ENCODE data around the gene STYXL1.

Gene STYXL1

DNA sequence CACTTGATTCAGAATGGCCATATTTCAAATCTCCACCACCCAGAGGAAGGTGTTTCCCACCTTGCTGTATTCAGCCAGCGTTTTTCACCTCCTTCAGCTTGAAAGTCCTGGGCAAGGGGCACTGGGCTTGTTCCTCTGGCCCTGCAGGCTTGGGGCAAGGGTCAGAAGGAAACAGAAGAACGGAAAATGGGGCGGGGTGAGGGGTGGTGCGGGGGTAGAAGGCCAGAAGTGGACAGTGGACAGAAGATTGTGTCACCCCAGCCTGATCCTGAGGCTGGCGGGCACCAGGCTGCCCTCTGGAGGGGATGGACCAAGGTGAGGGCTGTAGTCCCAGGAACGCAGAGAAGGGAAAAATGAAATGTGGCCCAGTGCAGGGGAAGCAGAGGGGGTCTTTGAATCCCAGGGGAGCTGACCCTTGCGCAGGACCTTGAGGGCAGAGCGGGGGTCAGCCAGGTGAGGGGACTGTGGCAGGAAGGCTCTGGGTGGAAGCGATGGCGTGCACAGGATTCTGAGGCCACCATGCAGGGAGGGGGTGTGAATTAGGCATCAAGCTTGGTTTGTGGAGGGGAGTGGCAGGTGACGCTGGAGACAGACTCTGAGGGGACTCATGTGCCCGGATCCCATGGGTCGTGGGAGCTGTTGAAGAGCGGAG is 76.4 kb downstream of the STYXL1 start:
- Histone ChIP-seq H2AFZ (ENCODE audit: low read length) (no peak overlapping the region), H3K4me3 (ENCODE audit: low read length, poor library complexity, severe bottlenecking) (no peak overlapping the region), H3K36me3 (ENCODE audit: insufficient read depth, low read length) (peaks cover 6% of the 10 kb centered on the region; the same call in 1 of the 2 replicates), H3F3A (ENCODE audit: low read depth) (no peaks in the 10 kb centered on the region), H3K9ac (ENCODE audit: low read depth, low read length, poor library complexity, severe bottlenecking) (no peak overlapping the region), H4K20me1 (ENCODE audit: insufficient read depth, low read length, poor library complexity, severe bottlenecking) (no peaks in the 10 kb centered on the region), H3K4me2 (ENCODE audit: low read depth, low read length, poor library complexity, severe bottlenecking) (no peak overlapping the region), H3K9me2 (replicated peaks; ENCODE audit: low read depth, low read length) (no peaks in the 10 kb centered on the region), H3K79me2 (ENCODE audit: insufficient read depth, low read length) (no peaks in the 10 kb centered on the region), H3K9me3 (ENCODE audit: insufficient read depth, low read depth, low read length) (no peaks in the 10 kb centered on the region), H3K4me1 (ENCODE audit: insufficient read depth, low read length, poor library complexity, severe bottlenecking) (no peaks in the 10 kb centered on the region), H3K27me3 (ENCODE audit: insufficient read depth, low read length, poor library complexity, severe bottlenecking) (no peaks in the 10 kb centered on the region)
- no peak for TF ChIP-seq EZH2phosphoT487 (IDR thresholded peaks at IDR 0.05; ENCODE audit: borderline replicate concordance)
- no peak for TF ChIP-seq CTCF (conservative IDR thresholded peaks at IDR 0.05; ENCODE audit: low read length)

DNA sequence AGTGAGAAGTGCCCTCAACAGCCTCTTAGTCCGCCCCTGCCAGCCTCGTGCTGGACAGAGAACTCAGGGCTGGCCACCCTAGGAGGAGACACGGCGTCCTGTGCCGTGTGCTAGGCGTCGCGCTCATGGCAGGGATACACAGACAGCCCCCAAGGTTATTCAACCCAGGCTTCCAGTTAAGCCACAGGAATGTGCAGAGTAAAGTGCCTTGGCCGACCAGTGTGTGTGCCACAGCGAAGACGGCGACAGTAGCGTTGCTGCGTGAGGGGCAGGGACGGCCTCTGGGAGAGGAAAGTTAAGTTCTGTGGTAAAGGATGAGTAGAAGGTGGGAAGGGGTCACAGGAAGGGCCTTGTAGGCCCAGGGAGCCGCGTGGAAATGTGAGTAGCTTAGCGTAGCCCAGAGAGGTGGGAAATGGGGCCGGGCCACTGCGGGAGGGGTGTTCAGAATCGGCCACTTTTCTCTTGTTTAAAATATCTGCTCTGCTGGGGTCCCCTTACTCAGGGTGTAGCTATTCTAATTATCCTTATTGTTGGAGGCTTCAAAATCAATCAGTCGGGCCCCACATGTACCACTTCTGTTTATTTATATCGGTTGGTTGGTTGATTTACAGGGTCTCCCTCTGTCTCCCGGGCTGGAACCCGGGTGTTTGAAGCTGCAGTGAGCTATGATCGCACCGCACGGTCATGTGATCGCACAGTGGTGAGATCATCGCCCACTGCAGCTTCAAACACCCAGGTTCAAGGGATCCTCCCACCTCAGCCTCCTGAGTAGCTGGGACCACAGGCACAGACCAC is 77.9 kb downstream of the STYXL1 start:
- H3K4me2 ChIP-seq (ENCODE audit: low read depth, low read length, poor library complexity, severe bottlenecking) = no peak overlapping the region
- H3K9me2 ChIP-seq (replicated peaks; ENCODE audit: low read depth, low read length) = no peaks in the 10 kb centered on the region
- no peaks in the 10 kb centered on the region for H4K20me1 ChIP-seq (ENCODE audit: insufficient read depth, low read length, poor library complexity, severe bottlenecking)
- no peak overlapping the region for H3K9ac ChIP-seq (ENCODE audit: low read depth, low read length, poor library complexity, severe bottlenecking)
- H3K9me3 ChIP-seq (ENCODE audit: insufficient read depth, low read depth, low read length) = no peaks in the 10 kb centered on the region
- H3K4me1 ChIP-seq (ENCODE audit: insufficient read depth, low read length, poor library complexity, severe bottlenecking) = no peaks in the 10 kb centered on the region
- peaks cover 6% of the 10 kb centered on the region; the same call in 1 of the 2 replicates for H3K36me3 ChIP-seq (ENCODE audit: insufficient read depth, low read length)
- H3F3A ChIP-seq (ENCODE audit: low read depth) = no peaks in the 10 kb centered on the region
- no peak overlapping the region for H3K4me3 ChIP-seq (ENCODE audit: low read length, poor library complexity, severe bottlenecking)
- H3K27me3 ChIP-seq (ENCODE audit: insufficient read depth, low read length, poor library complexity, severe bottlenecking) = no peaks in the 10 kb centered on the region
- no peak overlapping the region for H2AFZ ChIP-seq (ENCODE audit: low read length)
- TF ChIP-seq EZH2phosphoT487 (IDR thresholded peaks at IDR 0.05; ENCODE audit: borderline replicate concordance) (no peak), CTCF (conservative IDR thresholded peaks at IDR 0.05; ENCODE audit: low read length) (no peak)
- no peaks in the 10 kb centered on the region for H3K79me2 ChIP-seq (ENCODE audit: insufficient read depth, low read length)

GRCh38 chr7:75969182-75969581 is 78.6 kb downstream of the STYXL1 start:
- Histone ChIP-seq H3K79me2 (ENCODE audit: insufficient read depth, low read length) (no peaks in the 10 kb centered on the region), H2AFZ (ENCODE audit: low read length) (no peak overlapping the region), H3K4me2 (ENCODE audit: low read depth, low read length, poor library complexity, severe bottlenecking) (no peak overlapping the region), H3K36me3 (ENCODE audit: insufficient read depth, low read length) (peaks cover 6% of the 10 kb centered on the region; the same call in 1 of the 2 replicates), H3K4me1 (ENCODE audit: insufficient read depth, low read length, poor library complexity, severe bottlenecking) (no peaks in the 10 kb centered on the region), H3K27me3 (ENCODE audit: insufficient read depth, low read length, poor library complexity, severe bottlenecking) (no peaks in the 10 kb centered on the region), H3F3A (ENCODE audit: low read depth) (no peaks in the 10 kb centered on the region), H4K20me1 (ENCODE audit: insufficient read depth, low read length, poor library complexity, severe bottlenecking) (no peaks in the 10 kb centered on the region), H3K9me3 (ENCODE audit: insufficient read depth, low read depth, low read length) (no peaks in the 10 kb centered on the region), H3K9me2 (replicated peaks; ENCODE audit: low read depth, low read length) (no peaks in the 10 kb centered on the region), H3K4me3 (ENCODE audit: low read length, poor library complexity, severe bottlenecking) (no peak overlapping the region), H3K9ac (ENCODE audit: low read depth, low read length, poor library complexity, severe bottlenecking) (no peak overlapping the region)
- TF ChIP-seq EZH2phosphoT487 (IDR thresholded peaks at IDR 0.05; ENCODE audit: borderline replicate concordance) (no peak), CTCF (conservative IDR thresholded peaks at IDR 0.05; ENCODE audit: low read length) (no peak)

Data from Loucy (cell line).